ENCODE measurements around the gene TUBGCP6. TPM values are rescaled to one million over a fixed set of nuclear protein-coding genes. Genes with fewer than 3 reads are reported as not detected.

Gene TUBGCP6
- total RNA-seq, 1 experiment from 2014 or later, result 32.2 TPM

DNA sequence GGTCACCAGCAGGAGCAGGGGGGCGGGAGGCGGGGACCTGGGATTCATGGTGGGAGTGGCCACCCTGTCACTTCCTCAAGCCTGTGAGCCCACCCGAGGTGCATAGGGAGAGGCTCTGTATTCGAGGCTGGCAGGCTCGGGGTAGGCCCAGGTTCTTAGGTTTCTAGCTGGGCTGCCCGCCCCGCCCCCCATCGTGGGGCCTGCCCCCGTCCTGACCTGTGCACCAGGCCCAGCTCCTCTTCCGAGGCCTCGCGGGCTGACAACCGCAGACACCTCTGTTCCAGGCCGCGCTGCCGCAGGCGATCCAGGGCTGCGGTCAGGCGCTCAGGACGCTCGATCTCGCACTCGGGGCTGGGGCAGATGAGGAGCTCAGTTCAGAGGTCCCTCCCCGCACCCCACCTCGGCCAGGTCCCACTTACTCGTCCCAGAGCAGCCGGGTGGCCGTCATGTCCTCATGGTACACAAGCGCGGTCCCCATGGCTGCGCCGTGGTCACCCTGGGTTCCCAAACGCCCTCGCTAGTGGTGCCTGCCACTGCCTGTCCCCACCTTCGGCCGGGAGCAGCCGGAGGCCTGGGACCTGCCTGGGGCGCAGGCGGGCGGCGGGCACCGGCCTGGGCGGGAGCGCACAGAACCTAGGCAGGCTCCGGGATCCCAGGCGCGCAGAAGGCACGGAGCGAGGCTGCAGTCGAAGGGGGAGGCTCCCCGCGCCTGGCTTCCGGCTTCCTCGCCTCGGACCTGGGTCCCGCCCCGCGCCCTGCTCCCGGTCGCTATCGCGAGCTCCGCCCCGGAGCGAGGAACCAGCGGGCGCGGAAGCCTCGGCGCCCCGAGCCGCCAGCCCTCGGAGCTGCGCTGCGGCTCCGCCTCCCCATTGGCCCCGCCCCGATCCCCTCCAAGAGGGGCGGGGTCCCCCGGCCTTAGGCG lies 6.0 kb upstream of the TUBGCP6 start, which contains the start of gene HDAC10:
Gene HDAC10, minus strand, starts transcription at position 711 of the 922 bp plus-strand sequence. Its CDS starts 233 bp downstream, at position 478.
- peak; percentile 75 for DNase-seq (ENCODE audit: low spot score)

DNA sequence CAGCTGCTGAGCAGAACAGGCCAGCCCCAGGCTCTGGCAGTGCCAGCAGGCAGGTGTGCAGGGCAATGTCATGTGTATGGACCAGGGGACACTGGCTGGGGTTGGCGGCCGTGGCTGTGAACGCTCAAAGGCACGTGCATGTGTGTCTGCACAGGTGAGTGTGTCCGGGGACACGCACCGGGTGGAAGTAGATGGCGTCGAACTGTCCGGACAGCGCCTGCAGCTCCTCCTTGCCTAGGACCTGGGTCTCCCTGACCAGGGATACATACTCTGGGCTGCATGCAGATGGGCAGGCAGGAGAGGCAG lies 5.4 kb upstream of the TUBGCP6 start:
- no peak for DNase-seq (ENCODE audit: low spot score)

GRCh38 chr22:50249341-50250248 lies 4.8 kb upstream of the TUBGCP6 start:
- DNase-seq (ENCODE audit: low spot score), result no peak

DNA sequence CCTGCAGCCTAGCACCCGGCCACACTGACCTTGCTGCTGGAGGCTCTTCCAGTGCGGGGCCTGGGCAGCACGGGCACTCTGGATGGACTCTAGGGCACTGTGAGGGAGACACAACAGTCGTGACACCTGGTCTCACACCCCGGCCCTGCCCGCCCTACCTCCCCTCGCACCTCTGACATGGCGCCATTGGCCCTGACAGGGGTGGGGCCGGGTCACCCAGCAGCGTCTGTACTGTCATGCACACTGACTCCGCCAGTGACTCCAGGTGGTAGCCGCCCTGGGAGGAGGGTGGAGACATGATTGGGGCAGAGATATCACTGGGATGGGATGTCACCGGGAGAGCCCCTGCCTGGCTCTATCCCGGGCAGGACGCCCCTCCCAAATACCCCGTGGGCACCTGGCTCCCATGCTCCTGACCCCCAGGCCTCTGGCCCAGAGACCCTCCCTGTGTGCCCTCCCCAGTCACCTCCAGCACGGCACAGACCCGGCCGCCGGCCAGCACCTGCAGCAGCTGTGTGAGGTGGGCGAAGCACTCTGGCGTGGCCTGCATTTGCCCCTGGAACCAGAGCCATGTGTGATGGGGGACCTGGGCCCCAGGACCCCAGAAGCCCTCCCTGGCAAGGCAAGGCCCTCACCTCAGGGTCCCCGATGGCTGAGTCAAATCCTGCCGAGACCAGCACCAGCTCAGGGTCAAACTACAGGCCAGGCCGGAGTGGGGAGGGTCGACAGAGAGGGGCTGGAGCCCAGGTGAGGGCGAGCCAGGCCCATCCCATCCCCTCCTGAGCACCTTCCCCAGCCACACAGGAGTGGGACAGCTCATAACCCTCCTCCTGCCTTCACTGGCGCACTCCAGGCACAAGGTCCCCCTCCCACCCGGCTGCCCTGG lies 3.6 kb upstream of the TUBGCP6 start:
- DNase-seq (ENCODE audit: low spot score), result peak; percentile 44

DNA sequence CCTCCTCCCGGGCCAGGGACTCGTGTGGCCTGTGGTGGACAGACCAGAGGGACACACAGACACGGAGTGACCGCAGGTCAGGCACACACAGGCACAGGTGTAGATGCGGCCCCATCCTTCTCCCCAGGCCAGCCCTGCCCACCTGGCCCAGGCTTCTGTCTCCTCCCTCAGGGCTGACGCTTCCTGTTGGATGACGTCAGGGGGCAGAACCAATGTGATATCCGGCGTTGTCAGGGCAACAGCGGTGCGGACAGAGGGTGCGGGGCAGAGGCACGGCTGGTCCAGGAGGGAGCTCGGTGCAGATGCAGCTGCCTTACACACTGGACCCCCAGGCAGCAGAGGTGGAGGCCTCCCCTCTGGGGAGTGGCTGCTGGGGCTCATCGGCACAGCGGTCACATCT lies 2.9 kb upstream of the TUBGCP6 start:
- peak; percentile 86 for DNase-seq (ENCODE audit: low spot score)

GRCh38 chr22:50246242-50247175 lies 1.7 kb upstream of the TUBGCP6 start:
- DNase-seq (ENCODE audit: low spot score), result no peak

GRCh38 chr22:50245214-50246072 lies 620 bp upstream of the TUBGCP6 start:
- DNase-seq (ENCODE audit: low spot score), result no peak

- DNase-seq (ENCODE audit: low spot score), result no peak
Measured at GRCh38 chr22:50243685-50244419, 971 bp downstream of the TUBGCP6 start.

DNA sequence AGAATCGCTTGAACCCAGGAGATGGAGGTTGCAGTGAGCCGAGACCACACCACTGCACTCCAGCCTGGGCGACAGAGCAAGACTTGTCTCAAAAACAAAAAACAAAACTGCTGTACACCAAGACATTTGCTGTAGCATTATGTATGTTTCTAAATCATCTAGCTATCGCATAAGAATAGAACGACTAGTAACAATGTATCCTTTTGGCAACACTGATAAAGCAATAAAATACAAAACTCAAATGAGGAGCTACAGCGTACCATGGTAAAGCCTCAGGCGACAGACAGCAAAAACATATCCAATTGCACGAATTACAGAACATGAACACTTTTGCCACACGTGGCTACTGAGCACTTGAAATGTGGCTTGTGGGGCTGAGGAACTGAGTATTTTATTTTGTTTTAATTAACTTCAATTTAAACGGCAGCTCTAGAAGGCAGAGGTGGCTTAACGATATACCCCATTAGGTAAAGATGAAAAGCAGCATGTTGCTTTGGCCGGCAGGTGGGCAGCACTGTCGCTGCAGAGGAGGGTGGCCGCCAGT lies 2.3 kb downstream of the TUBGCP6 start:
- DNase-seq (ENCODE audit: low spot score), result no peak

DNA sequence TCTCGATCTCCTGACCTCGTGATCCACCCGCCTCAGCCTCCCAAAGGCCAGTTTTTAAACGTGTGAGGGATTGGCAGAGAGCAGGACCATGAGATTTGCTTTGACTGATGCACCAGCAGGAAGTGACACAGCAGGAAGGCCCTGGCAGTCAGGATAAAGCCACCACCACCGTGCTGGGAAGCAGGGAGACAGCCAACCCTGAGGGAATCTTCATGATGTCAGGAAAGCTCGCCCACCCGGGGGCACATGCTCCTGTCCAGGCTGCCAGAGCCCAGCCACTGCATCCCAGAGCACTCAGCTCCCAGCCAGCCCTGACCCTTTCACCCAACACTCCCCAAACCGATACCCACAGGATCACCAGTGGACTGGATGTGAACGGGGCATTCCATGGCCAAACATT lies 6.1 kb downstream of the TUBGCP6 start:
- no peak for DNase-seq (ENCODE audit: low spot score)

- DNase-seq (ENCODE audit: low spot score), result peak; percentile 27
Measured at GRCh38 chr22:50236731-50237409, 8.0 kb downstream of the TUBGCP6 start.

DNA sequence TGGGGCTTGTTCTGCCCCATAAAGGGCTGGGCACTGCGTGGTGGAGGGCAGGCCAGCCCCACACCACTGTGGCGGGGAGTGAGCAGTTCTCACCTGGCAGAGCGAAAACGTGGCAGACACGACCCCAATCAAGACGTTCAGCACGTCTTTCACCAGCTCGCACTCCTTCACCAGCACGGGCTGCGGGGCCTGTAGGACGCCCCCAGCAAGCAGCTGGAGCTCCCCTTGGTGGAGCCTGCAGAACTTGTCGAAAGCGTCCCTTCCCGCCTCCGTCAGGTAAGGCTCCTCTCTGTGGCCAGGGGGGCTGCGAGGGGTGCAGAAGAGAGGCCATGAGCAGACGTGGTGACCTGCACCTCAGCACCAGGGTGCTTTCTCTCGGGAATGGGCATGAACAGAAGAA lies 11.6 kb downstream of the TUBGCP6 start:
- DNase-seq (ENCODE audit: low spot score), result no peak

DNA sequence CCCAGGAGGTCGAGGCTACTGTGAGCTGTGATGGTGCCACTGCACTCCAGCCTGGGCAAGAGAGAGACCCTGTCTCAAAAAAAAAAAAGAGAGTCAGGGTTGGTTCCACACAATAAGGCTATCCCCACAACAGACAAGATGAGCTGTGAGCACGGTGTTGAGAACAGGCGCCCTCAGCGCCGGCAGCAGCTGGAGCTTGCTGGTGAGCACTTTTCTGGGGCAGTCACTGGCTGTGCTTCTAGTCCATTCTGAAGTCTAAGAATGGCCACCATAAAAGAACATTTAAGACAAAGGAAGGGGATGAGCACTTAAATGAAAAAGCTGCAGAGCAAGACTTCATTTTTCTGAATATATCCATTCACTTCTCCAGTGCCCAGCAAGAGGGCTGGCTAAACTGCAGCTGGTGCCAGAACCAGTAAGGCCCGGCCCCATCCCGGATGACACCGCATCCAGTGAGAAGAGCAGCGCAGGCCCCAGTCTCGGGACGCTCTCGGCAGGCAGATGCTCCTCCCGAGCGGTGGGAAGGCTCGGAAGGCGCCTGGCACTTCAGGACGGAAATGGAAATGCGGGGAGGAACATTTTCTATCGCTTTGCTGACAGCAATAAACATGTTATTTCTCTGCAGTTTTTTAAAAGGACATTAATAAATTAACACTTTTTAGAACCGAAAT lies 12.2 kb downstream of the TUBGCP6 start:
- no peak for DNase-seq (ENCODE audit: low spot score)

DNA sequence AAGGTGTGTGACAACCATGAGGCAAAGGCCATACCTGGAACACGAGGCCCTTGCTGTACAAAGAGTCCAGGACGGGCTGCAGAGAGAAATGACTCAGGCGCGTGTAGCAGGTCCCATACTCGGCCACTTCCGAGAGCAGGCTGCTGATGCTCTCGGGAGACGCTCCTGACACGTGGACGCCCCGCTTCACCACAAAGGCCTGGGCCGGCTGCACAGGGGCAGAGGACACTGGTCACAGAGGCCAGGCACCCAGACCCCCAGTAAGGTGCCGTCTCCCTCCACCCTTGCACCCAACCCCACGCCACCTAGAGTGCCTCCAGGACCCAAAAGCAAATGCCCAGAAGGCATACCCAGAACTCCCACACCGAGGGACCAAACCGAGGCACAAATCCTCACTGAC lies 15.5 kb downstream of the TUBGCP6 start:
- no peak for DNase-seq (ENCODE audit: low spot score)

DNA sequence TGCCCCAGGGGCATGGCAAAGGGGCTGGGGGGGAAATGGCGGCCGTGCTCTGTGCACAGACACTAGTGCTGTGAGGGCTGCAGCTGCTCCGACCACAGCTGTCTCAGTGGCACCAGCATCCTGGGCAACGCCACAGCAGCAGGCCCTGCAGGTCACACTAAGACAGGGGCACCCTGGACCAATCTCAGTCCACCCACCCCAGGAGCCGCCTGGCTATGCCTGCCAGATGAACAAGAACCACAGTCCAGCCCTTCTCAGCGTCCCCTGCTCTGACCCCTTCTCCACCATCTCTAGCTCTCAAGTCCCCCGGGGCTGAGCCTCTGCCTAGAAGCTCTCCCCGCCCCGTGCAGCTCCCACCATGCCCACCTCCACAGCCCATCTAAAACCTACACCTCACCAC lies 16.5 kb downstream of the TUBGCP6 start:
- no peak for DNase-seq (ENCODE audit: low spot score)

DNA sequence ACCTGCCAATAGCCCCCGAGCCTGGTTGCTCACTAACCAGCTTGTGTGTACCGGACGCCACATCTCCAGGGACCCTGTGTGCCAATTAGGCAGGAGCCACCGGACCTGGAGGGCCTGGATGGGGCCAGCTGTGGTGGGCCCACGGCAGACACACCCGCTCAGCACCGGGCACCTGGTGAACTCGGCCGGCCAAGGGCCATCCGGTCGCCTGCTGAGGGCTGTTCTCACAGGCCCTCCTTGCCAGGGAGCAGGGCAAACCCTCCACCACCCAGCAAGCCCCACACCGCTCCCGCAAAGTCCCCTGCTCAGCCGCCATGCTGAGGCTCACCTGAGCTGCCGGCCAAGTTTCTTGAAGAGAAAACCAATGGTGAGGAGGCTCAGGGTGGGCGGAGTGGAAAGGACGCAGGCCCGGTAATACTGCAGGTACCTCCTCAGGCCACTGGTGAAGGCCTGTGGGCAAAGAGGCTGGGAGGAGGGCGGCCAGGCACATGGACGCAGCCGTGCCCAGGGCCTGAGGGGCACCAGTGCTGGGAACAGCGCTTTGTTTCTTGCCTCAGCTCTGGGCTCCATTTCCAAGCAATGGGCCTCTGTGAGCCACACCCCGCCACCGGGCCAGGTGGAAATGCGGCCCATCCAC lies 17.1 kb downstream of the TUBGCP6 start:
- no peak for DNase-seq (ENCODE audit: low spot score)

- DNase-seq (ENCODE audit: low spot score), result no peak
Measured at GRCh38 chr22:50226875-50227165, 18.0 kb downstream of the TUBGCP6 start.
